ENCODE data around the gene TCF4.

- TF ChIP-seq EZH2 (IDR thresholded peaks at IDR 0.05): no peak
- no peak for TF ChIP-seq POLR2AphosphoS5 (IDR thresholded peaks at IDR 0.05; ENCODE audit: borderline replicate concordance, low read depth, low read length)
Observed at GRCh38 chr18:55407774-55408535, 180.0 kb downstream of the TCF4 start.
